SK-N-SH (cell line): Measurements from ENCODE around the gene D2HGDH. TPM values are rescaled to one million over a fixed set of nuclear protein-coding genes. Genes with fewer than 3 reads are reported as not detected.
"Not testable (repeated sequence)": the region's sequence is repeated elsewhere in the genome, so short reads cannot be mapped to it uniquely, and the experiment has no call there.

Experiments
- CTCF ChIA-PET: fragments of 300-600, 350-600 bp; formaldehyde crosslinking; extraction: SDS; loops from one replicate; lab custom pipeline; 2021; lab: Yijun Ruan, JAX
- POLR2A ChIA-PET: fragments of 350-600 bp; sonication (Branson Sonifier 250); formaldehyde crosslinking; extraction: SDS; loops from one replicate; lab custom pipeline; 2020; ENCODE audit warnings: antibody characterized with exemption, inconsistent platforms; lab: Yijun Ruan, JAX
- DNase-seq: peaks from one replicate; pipeline ENCODE4 v3.0.0; 2012
- H2AFZ ChIP-seq: fragments of 200-600 bp; sonication (generic); 2 replicates; pipeline ENCODE4 v1.8.1; 2016; ENCODE audit warnings: antibody characterized with exemption, mild to moderate bottlenecking, low read depth
- H3F3A ChIP-seq: fragments of 200-600 bp; sonication (generic); replicated peaks from 2 replicates; pipeline ENCODE3; 2016; ENCODE audit warnings: antibody characterized with exemption, mild to moderate bottlenecking; ENCODE audit not compliant: insufficient read depth
- H3K27ac ChIP-seq, 2 experiments: fragments of 200-500 bp in 1 of 2; fragments of 200-600 bp in 1 of 2; sonication (Bioruptor generic) in 1 of 2; sonication (generic), shearing (Covaris generic) in 1 of 2; 2 replicates each; pipeline versions ENCODE4 v1.5.1 to v1.6.1; 2014 to 2016; ENCODE audit warnings: low read depth in 2 of 2, inconsistent platforms in 1 of 2, low read length in 1 of 2, mild to moderate bottlenecking in 1 of 2, mixed read lengths in 1 of 2
- H3K27me3 ChIP-seq: fragments of 200-600 bp; sonication (generic), shearing (Covaris generic); 2 replicates; pipeline ENCODE4 v1.6.1; 2016; ENCODE audit warnings: mixed run types; ENCODE audit not compliant: insufficient read depth
- H3K36me3 ChIP-seq, 2 experiments: fragments of 200-500 bp in 1 of 2; fragments of 200-600 bp in 1 of 2; sonication (Bioruptor generic) in 1 of 2; sonication (generic) in 1 of 2; replicated peaks in 1 of 2; 2 replicates each; pipeline versions ENCODE3 to v1.5.1; 2014 to 2016; ENCODE audit warnings: low read length in 1 of 2, mild to moderate bottlenecking in 1 of 2; ENCODE audit not compliant: insufficient read depth in 2 of 2, control insufficient read depth in 1 of 2
- H3K4me1 ChIP-seq, 2 experiments: fragments of 200-500 bp in 1 of 2; fragments of 200-600 bp in 1 of 2; sonication (Bioruptor generic) in 1 of 2; sonication (generic), shearing (Covaris generic) in 1 of 2; 2 replicates each; pipeline versions ENCODE4 v1.5.1 to v1.6.1; 2014 to 2016; ENCODE audit warnings: low read depth in 1 of 2, low read length in 1 of 2, mixed run types in 1 of 2; ENCODE audit not compliant: insufficient read depth in 2 of 2, control insufficient read depth in 1 of 2
- H3K4me2 ChIP-seq: fragments of 200-600 bp; sonication (generic), shearing (Covaris generic); 2 replicates; pipeline ENCODE4 v1.6.1; 2017; ENCODE audit warnings: mixed run types
- H3K4me3 ChIP-seq, 2 experiments: fragments of 200-500 bp in 1 of 2; fragments of 200-600 bp in 1 of 2; sonication (Bioruptor generic) in 1 of 2; sonication (generic), shearing (Covaris generic) in 1 of 2; 2 replicates each; pipeline versions ENCODE4 v1.5.1 to v1.8.1; 2014 to 2016; ENCODE audit warnings: low read depth in 2 of 2, inconsistent platforms in 1 of 2, low read length in 1 of 2, mild to moderate bottlenecking in 1 of 2, mixed read lengths in 1 of 2, moderate library complexity in 1 of 2
- H3K79me2 ChIP-seq: fragments of 200-600 bp; sonication (generic); 2 replicates; pipeline ENCODE4 v1.8.1; 2017; ENCODE audit warnings: mild to moderate bottlenecking; ENCODE audit not compliant: insufficient read depth
- H3K9ac ChIP-seq: fragments of 200-600 bp; sonication (generic); 2 replicates; pipeline ENCODE4 v1.6.1; 2017; ENCODE audit warnings: mixed run types
- H3K9me2 ChIP-seq: fragments of 200-600 bp; sonication (generic); 2 replicates; pipeline ENCODE4 v1.6.1; 2017; ENCODE audit warnings: mixed run types
- H3K9me3 ChIP-seq: fragments of 200-600 bp; sonication (generic); 2 replicates; pipeline ENCODE4 v1.6.1; 2017; ENCODE audit warnings: mixed run types, mild to moderate bottlenecking, moderate library complexity
- H4K20me1 ChIP-seq: fragments of 200-600 bp; sonication (generic); 2 replicates; pipeline ENCODE4 v1.6.1; 2017; ENCODE audit warnings: mild to moderate bottlenecking, mixed run types; ENCODE audit not compliant: insufficient read depth
- ELF1 ChIP-seq: IDR thresholded peaks from 2 replicates; pipeline ENCODE4 v1.4.0; 2012
- EP300 ChIP-seq, 2 experiments: IDR thresholded peaks; 2 replicates each; pipeline versions ENCODE4 v1.4.0 to v1.6.1; 2012; ENCODE audit warnings: borderline replicate concordance in 1 of 2, low read depth in 1 of 2, low read length in 1 of 2
- EZH2phosphoT487 ChIP-seq: fragments of 200-600 bp; sonication (generic); IDR thresholded peaks from 2 replicates; pipeline ENCODE4 v1.6.1; 2017; ENCODE audit warnings: low read depth, mixed run types, mild to moderate bottlenecking, antibody characterized with exemption, moderate library complexity, borderline replicate concordance
- FOSL2 ChIP-seq: IDR thresholded peaks from 2 replicates; pipeline ENCODE4 v1.4.0; 2012; ENCODE audit warnings: low read depth, mild to moderate bottlenecking, moderate library complexity, borderline replicate concordance
- FOXM1 ChIP-seq: IDR thresholded peaks from 2 replicates; pipeline ENCODE4 v1.4.0; 2012; ENCODE audit warnings: low read depth, mild to moderate bottlenecking
- JUND ChIP-seq: IDR thresholded peaks from 2 replicates; pipeline ENCODE4 v1.4.0; 2012
- PBX3 ChIP-seq: IDR thresholded peaks from 2 replicates; pipeline ENCODE4; 2012
- TCF12 ChIP-seq: IDR thresholded peaks from 2 replicates; pipeline ENCODE4 v1.4.0; 2012
- USF1 ChIP-seq: IDR thresholded peaks from 2 replicates; pipeline ENCODE4 v1.4.0; 2012; ENCODE audit warnings: low read depth, borderline replicate concordance
- WGBS: methylation state at CpG from one replicate; pipeline ENCODE4 v1.1.6; 2017; ENCODE audit warnings: low lambda C conversion rate; 5-methylcytosine and 5-hydroxymethylcytosine counted together
- polyA plus RNA-seq, 3 experiments: library from polyadenylated mRNA; depleted of rRNA; stranded (reverse); fragments of >200 nt; gene quantifications; 2 replicates each; pipeline ENCODE4 v1.2.3, GENCODE V29; 2012
- TF ChIP-seq, protein P1 (sequence below): IDR thresholded peaks from 2 replicates; pipeline ENCODE4 v1.6.1; 2012; ENCODE audit warnings: mild to moderate bottlenecking, low read depth, low read length, moderate library complexity

D2HGDH gene
- polyA plus RNA-seq, 1 of the 3 experiments (the other 2 are of a cell fraction) = 36.3 TPM

- TF ChIP-seq EZH2phosphoT487 = no peak
Measured at GRCh38 chr2:241759067-241759807, 24.8 kb downstream of the D2HGDH start (continued).

- H3K4me3 ChIP-seq, H3K79me2 ChIP-seq, POLR2A ChIA-PET, H3K27me3 ChIP-seq, H3K27ac ChIP-seq, H3K9me3 ChIP-seq, H3K4me2 ChIP-seq, CTCF ChIA-PET, H4K20me1 ChIP-seq, H3K9me2 ChIP-seq, DNase-seq, H2AFZ ChIP-seq, H3K9ac ChIP-seq: not testable (repeated sequence)
- H3K4me1 ChIP-seq = peaks cover 0 to 25% of the 10 kb centered on the region in 2 experiments; a peak in 1 of 4 replicates
- peaks cover 15 to 26% of the 10 kb centered on the region in 2 experiments for H3K36me3 ChIP-seq
- H3F3A ChIP-seq = peaks cover 12% of the 10 kb centered on the region
- WGBS = 92% methylated on average over 2 of the region's 16 CpGs
Measured at GRCh38 chr2:241759893-241760292, 25.5 kb downstream of the D2HGDH start.

- Histone ChIP-seq H3K27me3 (no peaks in the 10 kb centered on the region), H3K4me3 (no peak overlapping the region), H3K79me2 (no peaks in the 10 kb centered on the region), H3K9me2 (no peaks in the 10 kb centered on the region), H3K4me2 (no peak overlapping the region), H3K9me3 (no peaks in the 10 kb centered on the region), H3K9ac (no peak overlapping the region), H3F3A (peaks cover 12% of the 10 kb centered on the region), H4K20me1 (no peaks in the 10 kb centered on the region), H3K4me1 (peaks cover 0 to 27% of the 10 kb centered on the region in 2 experiments; a peak in 1 of 4 replicates), H2AFZ (no peak overlapping the region), H3K27ac (no peak overlapping the region), H3K36me3 (peaks cover 15 to 25% of the 10 kb centered on the region in 2 experiments)
- ChIA-PET POLR2A (no interaction called here), CTCF (no interaction called here)
- TF ChIP-seq JUND = no peak
- TF ChIP-seq FOXM1 = no peak
- no peak for TF ChIP-seq FOSL2
- TF ChIP-seq USF1 = no peak
- TF ChIP-seq PBX3 = no peak
- TF ChIP-seq TCF12 = no peak
- no peak for TF ChIP-seq EP300 (IDR thresholded peaks at IDR 0.05; ENCODE audit: borderline replicate concordance in 1 of 2, low read depth in 1 of 2, low read length in 1 of 2)
- TF ChIP-seq, protein P1, sequence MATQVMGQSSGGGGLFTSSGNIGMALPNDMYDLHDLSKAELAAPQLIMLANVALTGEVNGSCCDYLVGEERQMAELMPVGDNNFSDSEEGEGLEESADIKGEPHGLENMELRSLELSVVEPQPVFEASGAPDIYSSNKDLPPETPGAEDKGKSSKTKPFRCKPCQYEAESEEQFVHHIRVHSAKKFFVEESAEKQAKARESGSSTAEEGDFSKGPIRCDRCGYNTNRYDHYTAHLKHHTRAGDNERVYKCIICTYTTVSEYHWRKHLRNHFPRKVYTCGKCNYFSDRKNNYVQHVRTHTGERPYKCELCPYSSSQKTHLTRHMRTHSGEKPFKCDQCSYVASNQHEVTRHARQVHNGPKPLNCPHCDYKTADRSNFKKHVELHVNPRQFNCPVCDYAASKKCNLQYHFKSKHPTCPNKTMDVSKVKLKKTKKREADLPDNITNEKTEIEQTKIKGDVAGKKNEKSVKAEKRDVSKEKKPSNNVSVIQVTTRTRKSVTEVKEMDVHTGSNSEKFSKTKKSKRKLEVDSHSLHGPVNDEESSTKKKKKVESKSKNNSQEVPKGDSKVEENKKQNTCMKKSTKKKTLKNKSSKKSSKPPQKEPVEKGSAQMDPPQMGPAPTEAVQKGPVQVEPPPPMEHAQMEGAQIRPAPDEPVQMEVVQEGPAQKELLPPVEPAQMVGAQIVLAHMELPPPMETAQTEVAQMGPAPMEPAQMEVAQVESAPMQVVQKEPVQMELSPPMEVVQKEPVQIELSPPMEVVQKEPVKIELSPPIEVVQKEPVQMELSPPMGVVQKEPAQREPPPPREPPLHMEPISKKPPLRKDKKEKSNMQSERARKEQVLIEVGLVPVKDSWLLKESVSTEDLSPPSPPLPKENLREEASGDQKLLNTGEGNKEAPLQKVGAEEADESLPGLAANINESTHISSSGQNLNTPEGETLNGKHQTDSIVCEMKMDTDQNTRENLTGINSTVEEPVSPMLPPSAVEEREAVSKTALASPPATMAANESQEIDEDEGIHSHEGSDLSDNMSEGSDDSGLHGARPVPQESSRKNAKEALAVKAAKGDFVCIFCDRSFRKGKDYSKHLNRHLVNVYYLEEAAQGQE = no peak
- no peak for TF ChIP-seq ELF1
- peak; percentile 19 for DNase-seq
- 100% methylated on average over 5 of the region's 17 CpGs for WGBS
Measured at GRCh38 chr2:241760301-241760771, 25.9 kb downstream of the D2HGDH start.
